ENCODE data around the gene SMIM11.
"Not testable (repeated sequence)": the region's sequence is repeated elsewhere in the genome, so short reads cannot be mapped to it uniquely, and the experiment has no call there.

SMIM11 gene

DNA sequence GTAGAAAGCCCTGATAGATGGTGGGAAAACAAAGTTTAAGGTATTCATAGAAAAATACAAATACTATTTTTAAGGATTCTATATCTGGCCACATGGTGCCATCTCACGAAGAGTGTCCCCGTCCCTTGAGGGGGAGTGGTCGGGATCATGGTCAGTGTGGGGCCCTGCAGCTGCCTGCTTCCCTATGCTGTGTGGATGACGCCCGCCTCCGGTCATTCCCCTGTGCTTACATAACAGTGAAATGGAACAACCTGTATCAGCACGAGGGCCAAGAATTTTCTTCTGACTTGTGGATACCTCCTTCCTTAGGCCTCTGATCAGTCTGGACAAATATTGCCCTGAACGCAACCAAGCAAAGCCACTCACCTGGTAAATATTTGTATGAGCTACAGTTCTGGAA, 52.0 kb downstream of the SMIM11 start:
- not testable (repeated sequence) for DNase-seq

DNA sequence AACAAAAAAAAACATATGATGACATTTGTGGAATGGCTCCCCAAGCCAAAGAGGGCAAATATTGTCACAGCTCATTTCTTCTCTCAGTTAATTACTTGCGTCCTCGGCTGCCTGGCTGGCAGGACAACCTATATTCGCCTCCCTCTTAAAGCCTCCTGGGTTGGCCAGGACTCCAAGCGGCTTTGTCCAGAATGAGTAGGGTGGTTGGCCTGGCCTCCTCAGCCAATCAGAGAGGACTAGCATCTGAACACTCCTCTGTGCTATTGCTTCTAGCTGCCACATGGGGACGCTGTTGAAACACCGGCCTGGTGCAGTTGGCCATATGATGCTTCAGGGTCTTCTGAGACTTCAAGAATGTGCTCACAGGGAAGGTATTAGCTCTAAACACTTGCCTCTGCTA, 53.1 kb downstream of the SMIM11 start:
- not testable (repeated sequence) for DNase-seq

DNA sequence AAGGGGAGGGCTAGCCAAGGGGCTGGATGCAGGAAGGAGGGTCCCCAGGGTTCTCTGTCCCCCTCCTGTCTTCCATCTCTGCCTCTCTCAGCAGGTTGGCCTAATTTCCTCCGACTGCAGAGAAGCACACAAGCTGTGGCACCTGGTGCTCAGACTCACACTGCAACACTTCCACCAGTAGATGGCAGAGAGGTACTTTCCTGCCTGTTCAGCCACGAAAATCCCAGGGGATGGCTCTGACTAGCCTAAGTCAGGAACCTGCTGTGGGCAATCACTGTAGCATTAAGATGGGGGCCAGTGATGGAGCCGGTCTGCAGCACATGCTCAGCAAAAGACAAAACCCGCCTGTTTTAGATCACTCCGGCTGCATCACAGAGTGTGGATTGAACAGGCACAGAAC, 54.4 kb downstream of the SMIM11 start:
- DNase-seq: not testable (repeated sequence)

All from activated naive CD4-positive, alpha-beta T cell (primary cell).